GM19468 (cell line): ENCODE results near the gene KRT6B.

Experiments used
- ATAC-seq: cut with Tn5 transposase; IDR thresholded peaks from one replicate; pipeline ENCODE4 v1.9.1; 2021; ENCODE audit warnings: mild to moderate bottlenecking, moderate library complexity, moderate number of reproducible peaks; ENCODE audit not compliant: unreplicated experiment; ENCODE audit errors: extremely low read depth

The KRT6B gene

GRCh38 chr12:52438305-52439301 is 13.3 kb downstream of the KRT6B start:
- no peak for ATAC-seq

DNA sequence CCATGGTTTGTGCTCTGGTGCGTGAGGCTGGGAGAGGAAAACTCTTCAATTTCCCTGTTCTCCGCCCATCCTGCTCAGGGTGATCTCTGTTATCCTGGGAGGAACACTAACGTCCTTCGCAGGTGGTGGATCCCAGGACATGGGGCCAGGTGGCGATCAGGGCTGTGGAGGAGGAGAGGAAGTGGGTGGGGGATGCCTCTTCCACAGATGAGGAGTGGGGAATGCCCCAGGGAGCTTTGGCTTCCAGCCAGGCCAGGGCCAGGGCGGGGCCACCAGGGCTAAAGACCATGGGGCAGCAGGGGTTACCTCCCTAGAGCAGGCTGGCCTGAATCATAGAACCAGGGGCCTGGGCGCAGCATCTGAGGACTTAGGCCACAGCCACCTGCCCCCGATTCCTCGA is 14.4 kb downstream of the KRT6B start:
- ATAC-seq: no peak

GRCh38 chr12:52436828-52437474 is 15.0 kb downstream of the KRT6B start:
- ATAC-seq: no peak

DNA sequence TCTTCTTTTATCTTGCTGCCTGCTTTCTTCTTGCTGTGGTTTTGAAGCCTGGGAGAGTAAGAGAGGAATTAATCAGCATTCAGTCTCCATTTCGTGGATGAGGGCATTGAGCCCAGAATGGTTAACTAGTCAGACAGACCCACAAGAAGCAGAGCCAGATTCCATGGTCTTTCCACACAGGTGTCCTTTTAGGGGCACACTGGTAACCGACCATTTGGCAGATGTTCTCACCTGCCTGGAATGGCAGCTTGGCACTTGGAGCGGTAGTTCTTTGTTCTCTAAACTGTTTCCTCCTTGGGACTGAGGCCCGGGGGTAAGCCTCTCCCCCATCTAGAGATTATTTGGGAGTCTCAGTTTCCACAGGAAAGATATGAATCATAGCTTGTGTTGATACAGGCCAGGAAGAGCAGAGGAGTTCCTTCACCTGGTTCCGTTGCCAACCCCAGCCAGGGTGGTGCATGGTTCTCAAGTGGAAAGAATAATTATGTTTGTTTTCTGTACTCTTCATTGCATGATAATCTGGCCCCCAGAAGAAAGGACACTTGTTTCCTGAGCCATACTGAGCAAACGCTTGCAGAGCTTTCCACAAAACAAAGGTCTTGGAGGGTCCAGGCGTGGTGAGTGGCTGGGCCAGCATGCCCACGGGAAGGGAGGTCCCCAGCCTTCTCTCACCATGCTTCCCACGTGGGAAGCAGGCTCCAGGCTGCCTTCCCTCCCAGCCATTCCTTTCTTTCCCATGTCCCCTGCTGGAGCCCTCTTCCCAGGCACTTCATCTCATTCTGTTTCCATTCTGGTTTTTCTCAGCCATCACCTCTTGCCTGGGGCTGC is 15.7 kb downstream of the KRT6B start:
- no peak for ATAC-seq

DNA sequence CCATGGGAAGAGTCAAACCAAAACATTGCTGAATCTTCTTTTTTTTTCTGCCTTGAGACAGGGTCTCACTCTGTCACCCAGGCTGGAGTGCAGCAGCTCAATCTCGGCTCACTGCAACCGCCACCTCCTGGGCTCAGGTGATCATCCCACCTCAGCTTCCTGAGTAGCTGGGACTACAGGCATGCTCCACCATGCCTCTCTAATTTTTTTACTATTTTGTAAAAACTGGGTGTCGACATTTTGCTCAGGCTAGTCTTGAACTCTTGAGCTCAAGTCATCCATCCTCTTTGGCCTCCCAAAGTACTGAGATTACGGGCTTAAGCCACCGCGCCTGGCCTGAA is 16.3 kb downstream of the KRT6B start:
- ATAC-seq: no peak

DNA sequence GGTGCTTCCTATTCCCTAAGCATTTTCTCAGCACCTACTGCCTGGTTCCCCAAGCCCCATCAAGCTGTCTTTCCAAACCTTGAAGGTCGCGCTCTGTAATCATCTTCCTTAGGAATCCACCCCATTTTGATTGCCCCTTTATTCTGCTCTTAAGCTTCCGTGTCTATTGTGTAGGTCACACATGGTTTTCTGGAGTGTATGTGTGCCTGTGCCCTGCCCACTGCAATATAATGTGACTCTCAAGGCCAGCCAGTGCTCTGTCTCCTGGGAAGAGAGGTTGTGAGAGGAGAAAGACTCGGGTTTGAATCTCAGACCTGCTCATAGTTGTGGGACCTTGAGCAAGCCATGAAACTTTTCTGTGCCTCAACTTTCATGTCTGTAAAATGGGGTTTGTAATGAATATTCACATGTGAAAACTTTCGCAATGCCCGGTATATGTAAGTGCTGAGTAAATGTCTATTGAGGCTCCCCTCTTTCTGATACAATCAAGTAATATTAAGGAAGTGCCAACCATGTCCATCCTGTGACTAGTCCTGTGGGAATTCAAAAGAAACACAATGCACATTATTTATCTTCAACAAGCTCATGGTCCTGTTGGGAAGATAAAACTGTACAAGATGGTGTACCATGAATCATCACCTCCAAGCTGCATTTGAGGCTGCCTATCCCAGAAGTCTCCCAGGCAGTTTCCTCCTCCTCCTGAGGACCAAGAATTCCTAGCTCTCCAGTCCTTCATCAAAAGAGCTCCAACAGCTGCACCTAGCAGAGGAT is 17.0 kb downstream of the KRT6B start:
- no peak for ATAC-seq

DNA sequence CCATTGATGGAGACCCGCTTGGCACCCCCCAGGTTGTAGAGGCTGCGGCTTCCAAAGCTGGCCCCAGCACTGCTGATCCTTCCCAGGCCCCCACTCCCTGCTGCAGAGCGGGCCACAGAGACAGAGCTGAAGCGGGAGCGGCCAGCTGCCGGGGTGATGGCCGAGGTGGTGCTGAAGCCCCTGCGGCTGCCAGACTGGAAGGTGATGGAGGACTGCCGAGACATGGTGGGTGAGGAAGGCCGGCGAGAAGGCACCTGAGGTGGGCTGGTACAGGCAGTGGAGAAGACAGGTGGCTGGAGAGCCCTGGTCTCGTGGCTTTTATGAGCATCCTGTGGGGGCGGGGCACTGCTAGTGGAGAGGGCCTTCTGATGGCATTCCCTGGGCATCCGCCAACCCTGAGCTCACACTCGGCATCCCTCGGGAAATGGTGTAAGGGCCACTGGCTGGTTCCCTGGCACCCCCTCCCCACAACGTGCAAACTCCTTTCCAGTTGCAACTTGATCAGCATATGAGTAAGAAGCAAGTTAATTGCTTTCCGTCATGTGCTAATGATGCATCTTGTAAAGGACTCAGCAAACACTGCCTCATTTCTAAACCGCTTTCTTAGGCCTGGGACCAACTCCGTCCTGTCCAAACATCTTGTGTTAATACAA is 17.7 kb downstream of the KRT6B start, which contains the start of gene KRT75:
TSS of gene KRT75 (minus strand) at position 291 of the 653 bp plus-strand sequence. CDS start at position 224, 67 bp downstream.
- no peak for ATAC-seq

DNA sequence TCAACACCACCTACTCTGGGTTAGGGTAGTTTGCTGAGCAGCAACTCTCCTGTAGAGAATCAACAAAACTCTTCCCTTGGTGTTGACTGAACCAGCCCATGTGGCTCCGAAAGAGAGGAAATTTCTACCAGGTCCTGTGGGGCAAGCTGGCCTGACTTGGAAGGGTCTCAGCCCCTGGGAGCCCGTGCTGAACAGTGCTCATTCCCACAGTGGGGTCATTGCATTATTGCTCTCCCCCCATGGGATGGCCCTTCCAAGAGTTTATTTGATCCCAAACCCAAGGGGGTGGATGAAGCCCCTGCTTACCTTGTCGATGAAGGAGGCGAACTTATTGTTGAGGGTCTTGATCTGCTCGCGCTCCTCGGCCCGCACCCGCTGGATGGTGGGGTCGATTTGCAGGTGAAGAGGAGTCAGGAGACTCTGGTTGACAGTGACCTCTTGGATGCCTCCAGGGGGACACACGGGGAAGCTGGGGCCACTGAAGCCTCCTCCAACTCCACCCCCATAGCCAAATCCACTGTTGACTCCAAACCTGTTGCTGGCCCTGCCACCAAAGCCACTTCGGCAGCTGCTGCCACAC is 18.4 kb downstream of the KRT6B start:
- ATAC-seq: no peak

DNA sequence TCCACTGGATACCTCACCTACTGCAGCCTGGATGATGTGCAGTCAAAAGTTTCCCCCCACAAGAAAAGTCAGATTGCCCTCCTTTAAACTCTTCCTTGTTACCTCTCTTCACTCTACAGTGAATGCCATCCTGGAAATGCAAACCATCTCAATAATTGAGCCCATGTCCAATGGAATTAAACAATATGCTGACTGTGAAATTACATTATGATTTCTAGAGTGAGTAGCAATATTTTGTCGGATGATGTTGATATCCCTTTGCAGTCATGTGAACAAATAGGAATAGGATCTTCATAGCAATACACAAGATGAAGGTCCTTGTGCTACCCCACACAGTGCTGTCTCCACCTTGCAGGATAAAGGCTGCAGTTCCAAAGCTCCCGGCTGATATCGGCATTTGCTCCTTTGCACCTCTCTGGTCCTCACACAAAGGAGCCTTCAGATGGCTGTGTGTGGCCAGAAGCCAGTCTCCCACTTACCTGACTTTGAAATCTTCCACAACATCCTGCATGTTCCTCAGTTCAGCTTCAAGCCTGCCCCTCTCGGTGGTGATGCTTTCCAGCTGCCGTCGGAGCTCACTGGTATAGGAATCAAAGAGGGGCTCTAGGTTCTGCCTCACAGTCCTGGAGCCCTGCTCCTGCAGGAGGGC is 19.3 kb downstream of the KRT6B start:
- ATAC-seq: no peak

DNA sequence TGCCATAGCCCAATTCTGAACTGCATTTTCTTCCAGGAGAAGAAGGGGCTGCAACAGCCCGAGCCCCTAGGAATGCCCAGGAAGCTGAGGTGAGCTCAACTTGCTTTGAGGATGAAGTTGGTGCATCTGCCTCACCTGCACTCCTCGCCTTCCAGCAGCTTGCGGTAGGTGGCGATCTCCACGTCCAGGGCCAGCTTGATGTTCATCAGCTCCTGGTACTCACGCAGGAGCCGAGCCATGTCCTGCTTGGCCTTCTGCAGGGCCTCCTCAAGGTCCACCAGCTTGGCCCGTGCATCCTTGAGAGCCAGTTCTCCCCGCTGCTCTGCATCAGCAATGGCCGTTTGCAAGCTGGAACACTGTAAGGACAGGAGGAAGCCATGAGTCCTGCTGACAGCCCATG is 23.8 kb downstream of the KRT6B start:
- no peak for ATAC-seq

GRCh38 chr12:52427083-52427482 is 24.9 kb downstream of the KRT6B start:
- ATAC-seq: no peak

GRCh38 chr12:52426034-52426433 is 25.9 kb downstream of the KRT6B start:
- ATAC-seq: no peak

DNA sequence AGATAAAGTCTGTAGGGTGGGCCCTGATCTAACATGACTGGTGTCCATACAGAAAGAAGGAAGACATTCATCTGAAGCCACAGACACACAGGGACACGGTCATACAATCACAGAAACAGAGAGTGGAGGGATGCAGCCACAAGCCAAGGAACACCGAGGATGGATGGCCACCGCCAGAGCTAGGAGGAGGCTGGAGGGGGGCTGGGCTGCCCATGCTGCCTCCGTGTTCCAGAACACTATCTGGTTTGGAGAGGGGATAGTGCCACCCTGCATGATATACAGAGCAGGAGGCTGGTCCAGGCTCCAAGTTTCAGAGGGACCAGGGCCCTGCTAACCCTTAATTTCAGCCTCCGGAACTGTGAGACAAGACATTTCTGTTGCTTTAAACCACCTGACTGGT is 26.5 kb downstream of the KRT6B start:
- ATAC-seq: no peak

GRCh38 chr12:52423661-52424500 is 28.1 kb downstream of the KRT6B start:
- no peak for ATAC-seq

DNA sequence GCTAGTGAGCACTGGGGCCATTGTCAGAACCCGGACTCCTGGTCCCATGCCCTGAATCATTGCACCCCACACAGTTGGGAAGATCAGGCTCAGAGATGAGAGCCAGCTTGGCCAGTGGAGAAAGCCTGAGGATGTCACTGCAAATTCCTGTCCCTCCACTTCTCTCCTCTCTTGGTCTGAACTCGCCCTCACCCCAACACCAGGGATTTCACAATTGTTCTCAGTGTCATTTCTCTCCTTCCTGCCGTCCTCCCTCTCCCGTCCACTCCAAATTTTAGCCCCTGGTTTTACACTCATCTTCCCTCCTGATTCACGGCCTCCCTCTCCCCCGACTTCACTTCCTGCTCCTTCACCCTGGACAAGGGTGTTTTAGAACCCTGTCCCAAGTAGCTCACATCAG is 28.9 kb downstream of the KRT6B start:
- ATAC-seq: no peak

- ATAC-seq: no peak
Observed at GRCh38 chr12:52419656-52420055, 32.3 kb downstream of the KRT6B start.

DNA sequence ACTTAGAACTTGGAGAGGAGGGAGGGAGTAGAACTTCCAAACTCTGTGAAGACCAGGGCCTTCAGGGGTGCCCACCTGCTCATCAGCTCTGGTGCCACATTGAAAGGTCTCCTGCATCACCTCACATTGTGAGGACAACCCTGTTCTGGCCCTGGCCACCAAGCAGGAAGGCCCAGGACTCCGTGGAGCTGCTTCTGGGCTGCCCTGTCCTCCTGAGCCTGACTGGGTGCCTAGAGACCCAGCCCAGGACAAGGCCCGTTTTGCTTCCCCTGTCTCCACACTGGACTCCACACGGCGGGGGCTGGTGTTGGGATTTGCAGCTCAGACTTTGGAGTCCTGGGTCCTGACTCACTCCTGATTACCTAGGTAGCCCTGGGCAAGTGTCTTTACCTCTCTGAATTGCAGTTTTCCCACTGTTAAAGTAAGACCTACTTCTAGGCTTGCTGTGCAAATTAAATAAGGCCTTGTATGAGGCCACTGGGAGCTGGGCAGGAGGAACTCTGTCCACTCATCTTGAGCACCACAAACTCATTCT is 33.3 kb downstream of the KRT6B start:
- no peak for ATAC-seq
